Epithelial cell of esophagus (primary cell): Measurements from ENCODE around the gene SUFU.

Experiments
- DNase-seq: peaks from one replicate; pipeline ENCODE4 v3.0.0; 2010; ENCODE audit warnings: low read depth
- H3K4me3 ChIP-seq: 2 replicates; pipeline ENCODE4 v1.5.1; 2011; ENCODE audit warnings: mild to moderate bottlenecking, low read length, control low read depth
- TF ChIP-seq, protein P1 (sequence below): IDR thresholded peaks from 2 replicates; pipeline ENCODE4 v1.5.1; 2011; ENCODE audit warnings: low read depth, mild to moderate bottlenecking, low read length, control low read depth, inconsistent platforms; ENCODE audit not compliant: insufficient read depth; ENCODE audit errors: missing control alignments

The SUFU gene

DNA sequence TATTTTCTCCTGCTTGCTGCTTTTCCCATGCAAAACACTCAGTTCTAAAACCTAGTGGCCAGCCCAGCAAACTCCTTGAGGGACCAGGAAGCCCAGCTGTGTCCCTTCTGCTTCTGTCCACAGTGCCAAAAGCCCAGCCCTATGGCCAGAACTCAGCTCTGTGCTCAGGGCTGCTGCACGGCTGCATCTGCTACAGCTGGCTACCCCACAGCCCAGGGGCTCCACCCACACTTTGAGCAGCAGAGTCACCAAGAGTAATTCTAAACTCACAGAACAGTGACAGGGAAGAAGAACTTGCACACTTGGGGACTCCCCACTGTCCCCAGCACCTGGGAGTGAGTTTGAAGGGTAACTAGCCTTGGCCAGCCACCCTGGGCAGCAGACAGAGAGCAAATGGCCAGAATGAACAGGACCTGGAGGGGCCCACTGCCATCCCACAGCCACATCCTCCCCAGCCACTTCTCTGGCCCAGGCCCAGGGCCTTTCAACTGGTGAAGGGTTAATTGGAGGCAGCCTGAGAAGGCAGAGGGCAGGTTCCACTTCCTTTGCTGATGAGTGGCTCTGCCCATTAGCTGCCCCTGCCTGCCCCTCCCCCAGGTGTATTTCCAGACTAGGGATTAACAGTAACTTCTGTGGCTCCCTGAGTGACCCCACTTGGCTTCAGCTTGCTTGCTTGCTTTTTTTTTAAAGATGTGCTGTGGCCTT is 112.4 kb downstream of the SUFU start:
- no peak overlapping the region for H3K4me3 ChIP-seq
- TF ChIP-seq, protein P1, sequence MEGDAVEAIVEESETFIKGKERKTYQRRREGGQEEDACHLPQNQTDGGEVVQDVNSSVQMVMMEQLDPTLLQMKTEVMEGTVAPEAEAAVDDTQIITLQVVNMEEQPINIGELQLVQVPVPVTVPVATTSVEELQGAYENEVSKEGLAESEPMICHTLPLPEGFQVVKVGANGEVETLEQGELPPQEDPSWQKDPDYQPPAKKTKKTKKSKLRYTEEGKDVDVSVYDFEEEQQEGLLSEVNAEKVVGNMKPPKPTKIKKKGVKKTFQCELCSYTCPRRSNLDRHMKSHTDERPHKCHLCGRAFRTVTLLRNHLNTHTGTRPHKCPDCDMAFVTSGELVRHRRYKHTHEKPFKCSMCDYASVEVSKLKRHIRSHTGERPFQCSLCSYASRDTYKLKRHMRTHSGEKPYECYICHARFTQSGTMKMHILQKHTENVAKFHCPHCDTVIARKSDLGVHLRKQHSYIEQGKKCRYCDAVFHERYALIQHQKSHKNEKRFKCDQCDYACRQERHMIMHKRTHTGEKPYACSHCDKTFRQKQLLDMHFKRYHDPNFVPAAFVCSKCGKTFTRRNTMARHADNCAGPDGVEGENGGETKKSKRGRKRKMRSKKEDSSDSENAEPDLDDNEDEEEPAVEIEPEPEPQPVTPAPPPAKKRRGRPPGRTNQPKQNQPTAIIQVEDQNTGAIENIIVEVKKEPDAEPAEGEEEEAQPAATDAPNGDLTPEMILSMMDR, result no peak
- no peak for DNase-seq

GRCh38 chr10:102617041-102617440 is 113.3 kb downstream of the SUFU start:
- TF ChIP-seq, protein P1, result no peak

GRCh38 chr10:102617816-102618215 is 114.0 kb downstream of the SUFU start:
- no peak for DNase-seq
- H3K4me3 ChIP-seq, result no peak overlapping the region
- TF ChIP-seq, protein P1, result no peak

More at GRCh38 chr10:102617041-102617440, 113.3 kb downstream of the SUFU start:
- no peak overlapping the region for H3K4me3 ChIP-seq
- no peak for DNase-seq

- no peak overlapping the region for H3K4me3 ChIP-seq
- DNase-seq, result no peak
- TF ChIP-seq, protein P1, result no peak
These were observed 115.7 kb downstream of the SUFU start for GRCh38 chr10:102619281-102619981.

DNA sequence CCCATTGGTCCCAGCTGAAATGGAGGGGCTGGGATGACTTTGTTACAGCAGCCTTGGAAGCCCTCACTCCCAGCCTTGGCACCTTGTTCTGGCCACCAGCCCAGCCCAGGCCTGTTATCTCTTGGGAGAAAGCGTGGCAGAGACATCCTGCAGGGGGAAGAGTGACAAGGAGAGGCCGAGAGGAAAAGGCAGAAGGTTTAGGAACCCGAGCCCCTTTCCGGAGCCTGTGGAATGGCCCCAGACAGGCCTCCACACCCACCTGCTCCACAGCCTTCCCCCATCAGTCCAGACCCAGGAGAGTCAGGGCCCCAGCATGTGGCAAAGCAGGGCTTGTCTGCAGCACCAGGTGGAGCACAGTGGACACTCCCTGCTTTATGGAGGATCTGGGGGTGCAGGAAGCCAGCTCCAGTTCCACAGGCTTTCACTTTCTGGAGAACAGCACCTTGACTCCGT is 116.4 kb downstream of the SUFU start:
- H3K4me3 ChIP-seq, result no peak overlapping the region
- TF ChIP-seq, protein P1, result no peak
- no peak for DNase-seq

DNA sequence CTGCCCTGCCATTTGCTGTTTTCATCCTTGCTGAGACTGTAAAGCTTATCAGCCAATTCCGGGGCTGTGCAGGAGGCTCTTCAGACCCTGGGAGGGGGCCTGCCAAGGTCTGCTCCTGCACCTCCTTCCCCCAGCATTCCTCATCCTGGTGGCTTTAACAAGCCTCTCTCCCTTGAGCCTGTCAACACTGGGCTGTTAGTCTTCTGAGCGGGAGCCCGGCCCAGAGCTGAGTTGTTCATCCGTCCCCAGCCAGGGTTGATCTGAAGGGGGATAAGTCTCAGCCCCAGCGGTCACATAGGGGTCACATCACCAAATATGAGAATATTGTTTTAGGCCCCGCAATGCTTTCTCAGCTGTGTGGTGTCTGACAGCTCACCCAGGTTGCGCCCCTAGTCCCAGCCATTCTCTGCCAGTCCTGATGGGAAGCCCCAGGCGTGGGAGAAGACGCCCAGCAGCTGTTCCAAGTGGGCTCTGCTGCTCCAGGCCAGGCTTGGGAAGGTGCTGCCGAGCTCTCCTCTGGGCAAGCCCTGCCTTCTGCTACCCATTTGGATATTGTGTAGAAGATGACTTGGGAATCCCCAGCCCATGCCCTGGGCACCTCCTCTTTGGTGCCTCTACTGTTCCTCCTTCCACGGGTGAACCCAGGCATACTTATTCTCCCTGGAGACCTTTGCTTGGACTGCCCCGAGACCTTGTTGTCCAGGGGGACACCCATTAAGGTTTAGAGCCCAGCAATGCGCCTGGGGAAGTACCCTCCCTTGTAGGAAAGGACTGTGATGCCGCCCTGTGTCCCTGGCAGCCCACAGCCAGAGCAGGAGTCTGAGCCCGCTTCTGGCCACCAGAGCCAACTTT is 117.0 kb downstream of the SUFU start:
- H3K4me3 ChIP-seq, result no peak overlapping the region
- TF ChIP-seq, protein P1, result no peak
- DNase-seq, result no peak
